GM12874 (cell line): ENCODE data around the gene NPAS3.

Experiments
- TF ChIP-seq, protein P1 (sequence below): IDR thresholded peaks from 2 replicates; pipeline ENCODE4 v1.5.1; 2011; ENCODE audit warnings: low read depth, mild to moderate bottlenecking, control low read depth, low read length, moderate library complexity; ENCODE audit not compliant: insufficient read depth

NPAS3 gene

DNA sequence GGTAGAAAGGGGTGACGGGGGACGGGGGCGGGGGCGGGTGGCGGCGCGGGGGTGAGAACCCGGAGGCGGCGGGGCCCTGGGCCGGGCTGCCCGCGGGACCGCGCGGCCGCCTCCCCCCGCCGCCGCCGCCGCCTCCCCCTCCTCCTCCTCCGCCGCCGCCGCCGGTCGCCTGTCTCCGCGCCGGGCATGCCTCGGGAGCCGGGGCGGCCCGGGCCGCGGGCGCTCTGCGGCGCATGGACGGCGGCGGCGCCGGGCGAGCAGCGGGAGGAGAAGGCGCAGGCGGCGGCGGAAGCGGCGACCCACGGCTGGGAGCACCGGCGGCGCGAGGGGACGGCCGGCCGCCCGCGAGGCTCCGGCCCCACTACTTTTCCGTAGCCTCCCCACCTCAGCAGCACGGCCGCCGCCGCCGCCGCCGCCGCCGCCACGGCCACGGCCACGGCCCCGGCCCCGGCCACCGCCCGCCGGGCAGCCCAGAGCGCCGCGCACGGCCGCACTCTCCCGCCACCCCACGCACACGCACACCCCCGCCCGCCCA lies at the start of gene NPAS3:
Gene NPAS3, plus strand, starts transcription at position 161 of the 535 bp plus-strand sequence.
- TF ChIP-seq, protein P1, sequence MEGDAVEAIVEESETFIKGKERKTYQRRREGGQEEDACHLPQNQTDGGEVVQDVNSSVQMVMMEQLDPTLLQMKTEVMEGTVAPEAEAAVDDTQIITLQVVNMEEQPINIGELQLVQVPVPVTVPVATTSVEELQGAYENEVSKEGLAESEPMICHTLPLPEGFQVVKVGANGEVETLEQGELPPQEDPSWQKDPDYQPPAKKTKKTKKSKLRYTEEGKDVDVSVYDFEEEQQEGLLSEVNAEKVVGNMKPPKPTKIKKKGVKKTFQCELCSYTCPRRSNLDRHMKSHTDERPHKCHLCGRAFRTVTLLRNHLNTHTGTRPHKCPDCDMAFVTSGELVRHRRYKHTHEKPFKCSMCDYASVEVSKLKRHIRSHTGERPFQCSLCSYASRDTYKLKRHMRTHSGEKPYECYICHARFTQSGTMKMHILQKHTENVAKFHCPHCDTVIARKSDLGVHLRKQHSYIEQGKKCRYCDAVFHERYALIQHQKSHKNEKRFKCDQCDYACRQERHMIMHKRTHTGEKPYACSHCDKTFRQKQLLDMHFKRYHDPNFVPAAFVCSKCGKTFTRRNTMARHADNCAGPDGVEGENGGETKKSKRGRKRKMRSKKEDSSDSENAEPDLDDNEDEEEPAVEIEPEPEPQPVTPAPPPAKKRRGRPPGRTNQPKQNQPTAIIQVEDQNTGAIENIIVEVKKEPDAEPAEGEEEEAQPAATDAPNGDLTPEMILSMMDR: no peak

GRCh38 chr14:32896979-32897697 lies 41.5 kb upstream of the NPAS3 start:
- TF ChIP-seq, protein P1: no peak

- TF ChIP-seq, protein P1: no peak
Measured at GRCh38 chr14:32897698-32898064, 41.0 kb upstream of the NPAS3 start.

- TF ChIP-seq, protein P1: no peak
Measured at GRCh38 chr14:32898876-32899275, 39.8 kb upstream of the NPAS3 start.

- TF ChIP-seq, protein P1: no peak
Measured at GRCh38 chr14:32900547-32900946, 38.1 kb upstream of the NPAS3 start.

DNA sequence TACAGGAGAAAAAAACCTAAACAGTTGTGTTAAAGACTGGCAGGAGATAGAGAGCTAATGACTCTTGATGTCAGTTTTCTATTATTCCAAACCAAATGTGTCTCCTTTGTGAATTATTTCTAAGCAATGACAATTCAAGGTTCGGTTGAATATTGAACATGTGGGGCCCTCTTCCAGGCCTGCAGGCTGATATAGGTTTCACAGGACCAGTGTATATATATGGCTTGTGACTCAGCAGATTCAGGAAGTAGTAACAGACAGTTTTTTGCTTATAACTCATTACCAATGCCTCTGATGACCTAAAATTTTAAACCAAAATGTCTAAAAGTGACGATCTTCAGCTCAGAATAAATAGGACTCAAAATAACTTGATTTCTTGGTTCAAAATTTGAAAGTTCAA lies 33.7 kb upstream of the NPAS3 start:
- TF ChIP-seq, protein P1: no peak

GRCh38 chr14:32906672-32907071 lies 32.0 kb upstream of the NPAS3 start:
- TF ChIP-seq, protein P1: no peak
